Measurements from ENCODE around the gene SPOUT1.
"Not testable (repeated sequence)": the region's sequence is repeated elsewhere in the genome, so short reads cannot be mapped to it uniquely, and the experiment has no call there.

SPOUT1 gene

DNA sequence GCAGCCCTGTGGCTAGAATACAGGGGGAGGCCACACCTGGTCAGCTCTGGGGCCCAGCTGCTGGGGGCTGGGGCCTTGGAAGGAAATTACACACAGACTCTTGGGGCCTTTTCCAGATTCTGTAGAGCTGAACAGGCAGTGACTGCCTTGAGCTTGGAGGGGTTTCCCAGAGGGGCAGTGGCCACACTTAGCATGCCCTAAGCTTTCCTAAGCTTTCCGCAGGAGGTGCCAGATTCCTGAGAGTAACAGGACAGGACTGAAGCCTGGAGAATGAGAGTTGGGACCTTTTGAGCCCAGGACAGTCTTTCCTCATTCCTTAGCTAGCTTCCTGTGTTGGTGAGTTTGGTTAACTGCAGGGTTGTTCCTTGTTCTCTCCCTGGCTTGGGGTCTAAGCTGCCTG is 41.1 kb downstream of the SPOUT1 start:
- TF ChIP-seq, protein P1, sequence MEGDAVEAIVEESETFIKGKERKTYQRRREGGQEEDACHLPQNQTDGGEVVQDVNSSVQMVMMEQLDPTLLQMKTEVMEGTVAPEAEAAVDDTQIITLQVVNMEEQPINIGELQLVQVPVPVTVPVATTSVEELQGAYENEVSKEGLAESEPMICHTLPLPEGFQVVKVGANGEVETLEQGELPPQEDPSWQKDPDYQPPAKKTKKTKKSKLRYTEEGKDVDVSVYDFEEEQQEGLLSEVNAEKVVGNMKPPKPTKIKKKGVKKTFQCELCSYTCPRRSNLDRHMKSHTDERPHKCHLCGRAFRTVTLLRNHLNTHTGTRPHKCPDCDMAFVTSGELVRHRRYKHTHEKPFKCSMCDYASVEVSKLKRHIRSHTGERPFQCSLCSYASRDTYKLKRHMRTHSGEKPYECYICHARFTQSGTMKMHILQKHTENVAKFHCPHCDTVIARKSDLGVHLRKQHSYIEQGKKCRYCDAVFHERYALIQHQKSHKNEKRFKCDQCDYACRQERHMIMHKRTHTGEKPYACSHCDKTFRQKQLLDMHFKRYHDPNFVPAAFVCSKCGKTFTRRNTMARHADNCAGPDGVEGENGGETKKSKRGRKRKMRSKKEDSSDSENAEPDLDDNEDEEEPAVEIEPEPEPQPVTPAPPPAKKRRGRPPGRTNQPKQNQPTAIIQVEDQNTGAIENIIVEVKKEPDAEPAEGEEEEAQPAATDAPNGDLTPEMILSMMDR (conservative IDR thresholded peaks at IDR 0.05; ENCODE audit: low read depth, low read length): no peak
- no peak overlapping the region for H3K4me3 ChIP-seq (ENCODE audit: low read length)

DNA sequence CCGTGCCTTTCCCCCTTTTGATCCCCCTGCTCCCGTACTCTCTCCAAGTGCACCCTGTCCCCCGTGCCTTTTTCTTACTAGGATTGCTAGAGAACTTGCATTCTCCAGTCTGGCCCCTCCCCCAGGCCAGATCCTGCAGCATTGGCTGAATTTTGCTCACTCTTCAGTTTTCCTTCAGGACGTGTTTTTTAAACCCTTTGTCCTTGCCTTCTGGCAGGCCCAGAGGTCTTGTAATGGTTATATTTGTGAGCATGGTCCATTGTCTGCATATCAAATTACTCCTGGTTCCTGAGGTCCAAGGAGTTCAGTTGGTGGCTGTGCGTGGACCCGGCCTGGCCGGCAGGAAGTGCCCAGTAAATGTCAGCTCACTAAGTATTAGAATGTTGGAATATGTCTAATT is 41.9 kb downstream of the SPOUT1 start:
- no peak for DNase-seq (ENCODE audit: low read depth)
- TF ChIP-seq, protein P1 (conservative IDR thresholded peaks at IDR 0.05; ENCODE audit: low read depth, low read length): no peak
- H3K4me3 ChIP-seq (ENCODE audit: low read length): peak overlapping the region; percentile 92

More for the DNA sequence above, 41.1 kb downstream of the SPOUT1 start:
- DNase-seq (ENCODE audit: low read depth): no peak

DNA sequence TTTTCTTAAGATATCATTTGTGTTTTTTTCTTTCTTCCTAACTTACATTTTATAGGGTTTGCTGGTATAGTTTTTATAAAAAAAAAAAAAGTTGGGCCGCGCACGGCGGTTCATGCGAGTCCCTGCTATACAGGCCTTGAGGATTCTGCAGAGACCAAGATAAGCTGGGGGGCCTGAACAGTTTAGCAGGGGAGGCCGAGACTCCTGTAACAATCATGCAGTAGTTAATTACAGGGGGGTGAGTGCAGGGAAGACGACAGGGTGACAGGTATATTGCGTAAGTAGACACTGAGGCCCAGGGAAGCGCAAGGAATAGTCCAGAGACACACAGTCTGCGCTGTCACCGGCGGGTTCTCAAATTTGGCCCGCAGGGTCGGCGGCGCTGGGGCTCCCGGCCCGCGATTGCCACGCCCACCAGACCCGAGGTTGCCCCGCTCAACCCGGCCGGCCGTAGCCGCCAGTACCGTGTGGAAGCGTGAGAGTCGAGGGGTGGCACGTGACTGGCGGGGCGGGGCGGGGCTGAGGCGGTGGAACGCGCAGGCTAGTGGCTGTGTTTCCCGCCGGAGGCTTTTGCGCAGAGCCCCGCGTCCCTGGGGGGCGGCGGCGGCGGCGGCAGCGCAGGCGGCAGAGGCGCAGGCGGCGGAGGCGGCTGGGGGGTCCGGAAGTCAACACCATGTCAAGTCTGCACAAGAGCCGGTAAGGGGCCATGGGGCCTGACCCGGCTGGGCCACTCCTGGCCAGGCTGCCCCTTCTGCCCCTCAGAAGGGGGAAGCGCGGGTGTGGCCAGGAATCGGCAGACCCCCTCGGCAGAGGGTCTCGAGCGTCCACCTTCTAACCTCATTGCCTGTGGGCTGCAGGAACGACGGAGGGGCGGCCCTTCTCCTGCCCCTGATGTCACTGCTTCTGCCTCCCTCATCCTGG is 42.7 kb downstream of the SPOUT1 start, which contains the start of gene TBC1D13:
TBC1D13 (plus strand) TSS at position 573 of the 921 bp plus-strand sequence; CDS start at position 674, 101 bp downstream.
- H3K4me3 ChIP-seq (ENCODE audit: low read length): peak within 1 kb of the TSS; percentile 92
- DNase-seq (ENCODE audit: low read depth): no peak
- TF ChIP-seq, protein P1 (conservative IDR thresholded peaks at IDR 0.05; ENCODE audit: low read depth, low read length): no peak

DNA sequence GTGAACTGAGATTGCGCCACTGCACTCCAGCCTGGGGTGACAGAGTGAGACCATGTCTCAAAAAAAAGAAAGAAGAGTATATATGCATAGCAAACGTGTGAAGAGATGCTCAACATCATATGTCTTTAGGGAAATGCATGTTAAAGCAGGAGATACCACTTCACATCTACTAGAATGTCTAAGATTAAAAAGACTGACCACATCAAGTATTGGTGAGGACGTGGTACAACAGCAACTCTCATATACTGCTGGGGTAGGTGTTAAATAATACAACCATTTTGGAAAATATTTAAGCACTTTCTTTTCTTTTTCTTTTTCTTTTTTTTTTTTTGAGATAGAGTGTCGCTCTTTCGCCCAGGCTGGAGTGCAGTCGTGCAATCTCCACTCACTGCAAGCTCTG is 44.2 kb downstream of the SPOUT1 start:
- TF ChIP-seq, protein P1 (conservative IDR thresholded peaks at IDR 0.05; ENCODE audit: low read depth, low read length): no peak
- no peak for DNase-seq (ENCODE audit: low read depth)
- no peak overlapping the region for H3K4me3 ChIP-seq (ENCODE audit: low read length)

DNA sequence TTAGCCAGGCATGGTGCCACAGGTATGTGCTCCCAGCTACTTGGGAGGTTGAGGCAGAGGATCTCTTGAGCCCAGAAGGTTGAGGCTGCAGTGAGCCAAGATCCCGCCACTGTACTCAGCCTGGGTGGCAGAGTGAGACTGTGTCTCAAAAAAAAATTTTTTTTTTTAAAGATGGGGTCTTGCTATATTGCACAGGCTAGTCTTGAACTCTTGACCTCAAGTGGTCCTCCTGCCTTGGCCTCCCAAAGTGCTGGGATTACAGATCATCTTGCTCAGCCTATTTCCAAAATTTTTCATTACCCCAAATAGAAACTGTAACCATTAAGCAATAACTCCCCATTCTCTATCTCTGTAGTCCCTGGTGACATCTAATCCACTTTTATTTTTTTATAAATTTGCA is 46.9 kb downstream of the SPOUT1 start:
- no peak overlapping the region for H3K4me3 ChIP-seq (ENCODE audit: low read length)
- no peak for DNase-seq (ENCODE audit: low read depth)
- TF ChIP-seq, protein P1 (conservative IDR thresholded peaks at IDR 0.05; ENCODE audit: low read depth, low read length): no peak

DNA sequence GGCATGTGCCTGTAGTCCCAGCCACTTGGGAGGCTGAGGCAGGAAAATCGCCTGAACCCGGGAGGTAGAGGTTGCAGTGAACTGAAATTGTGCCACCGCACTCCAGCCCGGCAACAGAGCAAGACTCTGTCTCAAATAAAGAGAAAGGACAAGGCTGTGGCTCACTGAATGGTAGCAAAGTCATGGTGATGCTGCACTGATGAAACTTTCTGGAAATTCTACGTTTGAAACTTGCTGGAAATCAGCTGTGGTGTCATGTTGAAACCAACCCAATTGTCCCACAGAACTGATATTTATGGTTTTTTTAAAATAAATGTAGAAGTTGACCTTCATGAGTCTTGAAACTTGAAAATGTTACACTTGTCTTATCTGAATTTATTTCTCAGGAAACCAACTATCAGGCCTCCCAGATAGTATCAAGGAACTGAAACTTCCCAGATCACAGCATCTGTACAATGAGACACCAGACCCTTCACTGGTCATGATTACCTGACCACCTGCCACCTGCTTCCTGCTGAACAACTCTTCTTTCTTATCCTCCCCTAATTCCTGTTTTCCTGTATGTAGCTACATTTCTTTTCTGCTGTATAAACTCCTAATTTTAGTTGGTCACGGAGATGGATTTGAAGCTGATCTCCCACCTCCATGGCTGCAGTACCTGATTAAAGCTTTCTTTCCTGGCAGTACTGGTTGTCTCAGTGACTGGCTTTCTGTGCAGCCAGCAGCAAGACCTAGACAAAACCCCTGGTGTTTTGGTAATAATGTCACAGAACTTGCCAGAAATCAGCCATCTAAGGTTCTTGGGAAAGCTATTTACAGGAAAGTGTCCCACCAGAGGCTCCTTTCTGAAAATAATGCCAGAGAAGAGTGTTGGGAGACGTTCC is 48.2 kb downstream of the SPOUT1 start:
- TF ChIP-seq, protein P1 (conservative IDR thresholded peaks at IDR 0.05; ENCODE audit: low read depth, low read length): no peak
- no peak for DNase-seq (ENCODE audit: low read depth)
- H3K4me3 ChIP-seq (ENCODE audit: low read length): no peak overlapping the region

DNA sequence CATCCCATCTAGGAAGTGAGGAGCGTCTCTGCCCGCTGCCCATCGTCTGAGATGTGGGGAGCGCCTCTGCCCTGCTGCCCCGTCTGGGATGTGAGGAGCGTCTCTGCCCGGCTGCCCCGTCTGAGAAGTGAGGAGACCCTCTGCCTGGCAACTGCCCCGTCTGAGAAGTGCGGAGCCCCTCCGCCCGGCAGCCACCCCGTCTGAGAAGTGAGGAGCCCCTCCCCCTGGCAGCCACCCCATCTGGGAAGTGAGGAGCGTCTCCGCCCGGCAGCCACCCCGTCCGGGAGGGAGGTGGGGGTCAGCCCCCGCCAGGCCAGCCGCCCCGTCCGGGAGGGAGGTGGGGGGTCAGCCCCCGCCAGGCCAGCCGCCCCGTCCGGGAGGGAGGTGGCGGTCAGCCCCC is 49.5 kb downstream of the SPOUT1 start:
- H3K4me3 ChIP-seq (ENCODE audit: low read length): not testable (repeated sequence)

More for the DNA sequence above, 49.5 kb downstream of the SPOUT1 start:
- not testable (repeated sequence) for DNase-seq (ENCODE audit: low read depth)
